GM12892 (cell line): Measurements from ENCODE around the gene TMEM87B.
"Not testable (repeated sequence)": the region's sequence is repeated elsewhere in the genome, so short reads cannot be mapped to it uniquely, and the experiment has no call there.

Source experiments
- POLR2A ChIP-seq: IDR thresholded peaks from 2 replicates; pipeline ENCODE4 v1.6.1; 2011; ENCODE audit warnings: low read depth, low read length, control low read depth
- POLR2AphosphoS5 ChIP-seq: IDR thresholded peaks from 2 replicates; pipeline ENCODE4 v1.6.1; 2011; ENCODE audit warnings: low read depth, low read length, control low read depth
- TAF1 ChIP-seq: IDR thresholded peaks from 2 replicates; pipeline ENCODE4 v1.6.1; 2011; ENCODE audit warnings: low read depth, mild to moderate bottlenecking, control low read depth, low read length, borderline replicate concordance

GRCh38 chr2:112041460-112041859 lies 13.6 kb upstream of the TMEM87B start:
- TF ChIP-seq POLR2A, TAF1, POLR2AphosphoS5: not testable (repeated sequence)
